Vagina (tissue), 2 donors: ENCODE measurements around the gene NUDCD2.

Experiments used
- CTCF ChIP-seq, 3 experiments: fragments of 450-650 bp in 2 of 3; fragments of 200-600 bp in 1 of 3; sonication (generic) in 1 of 3; IDR thresholded peaks; one replicate each; pipeline ENCODE4 v1.5.1; 2017 to 2019; ENCODE audit warnings: antibody characterized with exemption in 3 of 3, mild to moderate bottlenecking in 2 of 3, moderate library complexity in 2 of 3
- POLR2A ChIP-seq, 2 donors: fragments of 450-650 bp; IDR thresholded peaks; one replicate each; pipeline ENCODE4 v1.6.1; 2017; ENCODE audit warnings: antibody characterized with exemption in 2 of 2, mild to moderate bottlenecking in 2 of 2, moderate library complexity in 2 of 2
- POLR2AphosphoS5 ChIP-seq, 2 donors: sonication (generic); formaldehyde crosslinking; IDR thresholded peaks; one replicate each; pipeline ENCODE4 v1.9.0; 2017; ENCODE audit warnings: antibody characterized with exemption in 2 of 2, mild to moderate bottlenecking in 2 of 2, low read depth in 1 of 2; ENCODE audit not compliant: insufficient read depth in 1 of 2

- no peak for TF ChIP-seq CTCF (IDR thresholded peaks at IDR 0.05)
- TF ChIP-seq POLR2A (IDR thresholded peaks at IDR 0.05): no peak
- no peak for TF ChIP-seq POLR2AphosphoS5 (IDR thresholded peaks at IDR 0.05; ENCODE audit: insufficient read depth in 1 of 2, low read depth in 1 of 2)
Observed at GRCh38 chr5:163424836-163425235, 35.1 kb downstream of the NUDCD2 start.
